SJSA1 (cell line): ENCODE data around the gene DYRK3. TPM values are rescaled to one million over a fixed set of nuclear protein-coding genes. Genes with fewer than 3 reads are reported as not detected.

ENCODE experiments used
- DNase-seq, 2 experiments: peaks; one replicate each; pipeline ENCODE4 v3.0.0-alpha.2; 2015 to 2020; ENCODE audit warnings: low spot score in 2 of 2, low read depth in 1 of 2
- H3K27ac ChIP-seq: fragments of 250-450 bp; sonication (Bioruptor Pico); 2 replicates; pipeline ENCODE4 v1.5.1; 2020; ENCODE audit warnings: mild to moderate bottlenecking, moderate library complexity
- H3K27me3 ChIP-seq: fragments of 250-450 bp; sonication (Bioruptor Pico); replicated peaks from 2 replicates; pipeline ENCODE4 v1.5.1; 2020; ENCODE audit warnings: mild to moderate bottlenecking, moderate library complexity
- H3K36me3 ChIP-seq: fragments of 250-450 bp; sonication (Bioruptor Pico); 2 replicates; pipeline ENCODE4 v1.5.1; 2020; ENCODE audit warnings: mild to moderate bottlenecking
- H3K4me1 ChIP-seq: fragments of 250-450 bp; sonication (Bioruptor Pico); replicated peaks from 2 replicates; pipeline ENCODE4 v1.6.1; 2021; ENCODE audit warnings: mild to moderate bottlenecking
- H3K4me3 ChIP-seq: fragments of 250-450 bp; sonication (Bioruptor Pico); 2 replicates; pipeline ENCODE4 v1.5.1; 2020; ENCODE audit warnings: mild to moderate bottlenecking
- H3K9me3 ChIP-seq: fragments of 250-450 bp; sonication (Bioruptor Pico); replicated peaks from 2 replicates; pipeline ENCODE4 v1.5.1; 2020; ENCODE audit warnings: mild to moderate bottlenecking
- total RNA-seq: library from RNA; depleted of rRNA; stranded (reverse); fragments of >200 nt; shearing (Covaris generic); gene quantifications from 2 replicates; pipeline ENCODE4 v1.2.3, GENCODE V29; 2014

DYRK3 gene
- total RNA-seq, 1 experiment from 2014 or later: 11.2 TPM

DNA sequence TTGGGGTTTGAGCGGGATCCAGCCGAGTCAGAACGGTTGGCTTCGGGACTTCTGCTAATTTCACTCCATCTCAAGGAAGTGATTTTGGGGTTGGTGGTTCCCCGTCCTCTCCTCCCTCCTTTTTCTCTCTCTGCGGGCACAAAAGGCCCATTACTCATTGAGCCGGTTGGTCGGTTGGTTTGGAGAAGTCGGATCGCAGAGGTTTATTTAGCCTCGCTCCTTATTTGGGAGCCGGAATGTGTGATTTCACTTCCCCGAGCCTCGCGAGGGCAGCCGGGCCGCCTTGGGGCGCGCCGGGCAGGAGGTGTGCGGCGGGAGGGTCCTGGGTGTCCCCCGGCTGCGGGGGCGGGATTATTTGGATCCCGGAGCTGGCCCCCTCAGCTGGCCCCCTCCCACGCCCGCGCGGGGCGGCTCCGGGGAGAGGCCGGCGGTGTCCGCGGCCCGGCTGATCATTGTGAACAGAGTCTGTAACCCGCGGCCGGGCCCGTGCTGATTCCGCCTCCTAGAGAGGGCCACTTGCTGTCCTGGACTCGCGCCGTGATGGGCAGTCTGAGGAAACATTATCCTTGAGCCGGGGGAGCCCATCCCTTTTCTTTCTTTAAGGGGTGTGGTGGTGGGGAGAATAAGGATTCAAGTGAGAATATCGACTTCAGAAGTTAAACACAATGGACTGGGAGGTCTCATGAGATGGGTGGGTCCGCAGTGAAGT is 50.6 kb downstream of the DYRK3 start:
- H3K4me3 ChIP-seq: peak overlapping the region; percentile 75
- peaks cover 39% of the 10 kb centered on the region for H3K4me1 ChIP-seq
- H3K9me3 ChIP-seq: no peaks in the 10 kb centered on the region
- peak overlapping the region; percentile 91 for H3K27ac ChIP-seq
- peak; percentile 73 to 77 for DNase-seq
- no peaks in the 10 kb centered on the region for H3K27me3 ChIP-seq
- H3K36me3 ChIP-seq: peaks cover 17% of the 10 kb centered on the region

DNA sequence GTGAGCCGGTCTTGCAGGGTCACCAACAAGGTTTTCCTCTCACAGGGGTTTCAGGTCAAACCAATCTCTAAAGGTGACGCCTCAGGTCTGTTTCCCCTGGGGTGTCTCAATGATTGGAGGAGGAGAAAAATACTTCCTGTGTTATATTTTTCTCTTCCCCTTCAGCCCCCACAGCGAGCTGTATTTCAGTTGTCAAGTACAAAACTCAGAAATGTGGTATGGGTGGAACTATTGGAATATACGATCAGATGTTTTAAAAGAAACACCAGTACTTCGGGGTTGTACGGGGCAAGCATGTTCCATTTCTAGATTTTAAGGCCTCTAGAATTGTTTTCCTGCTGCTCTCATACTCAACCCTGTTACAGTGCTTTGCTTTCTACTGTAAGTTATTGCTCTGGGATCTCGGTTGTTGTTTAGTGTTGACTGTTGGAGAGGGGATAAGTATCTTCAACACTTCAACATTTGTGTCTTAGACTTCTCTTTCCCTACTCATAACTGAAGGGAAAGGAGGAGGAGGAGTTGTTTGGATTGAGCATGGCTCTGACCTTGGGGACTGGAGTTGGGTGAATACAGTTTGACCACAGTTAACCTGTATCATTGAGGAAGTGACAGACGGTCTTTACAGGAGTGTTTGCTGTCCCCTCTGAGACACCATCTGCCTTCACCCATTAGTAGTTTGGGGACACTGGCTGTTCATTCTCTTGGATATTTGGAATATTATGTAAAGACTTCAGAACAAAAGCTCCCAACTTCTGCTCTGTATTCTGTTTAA is 51.3 kb downstream of the DYRK3 start:
- DNase-seq: no peak
- H3K4me3 ChIP-seq: peak overlapping the region; percentile 75
- peaks cover 19% of the 10 kb centered on the region for H3K36me3 ChIP-seq
- H3K27ac ChIP-seq: peak overlapping the region; percentile 91
- H3K4me1 ChIP-seq: peaks cover 41% of the 10 kb centered on the region
- no peaks in the 10 kb centered on the region for H3K27me3 ChIP-seq
- H3K9me3 ChIP-seq: no peaks in the 10 kb centered on the region

DNA sequence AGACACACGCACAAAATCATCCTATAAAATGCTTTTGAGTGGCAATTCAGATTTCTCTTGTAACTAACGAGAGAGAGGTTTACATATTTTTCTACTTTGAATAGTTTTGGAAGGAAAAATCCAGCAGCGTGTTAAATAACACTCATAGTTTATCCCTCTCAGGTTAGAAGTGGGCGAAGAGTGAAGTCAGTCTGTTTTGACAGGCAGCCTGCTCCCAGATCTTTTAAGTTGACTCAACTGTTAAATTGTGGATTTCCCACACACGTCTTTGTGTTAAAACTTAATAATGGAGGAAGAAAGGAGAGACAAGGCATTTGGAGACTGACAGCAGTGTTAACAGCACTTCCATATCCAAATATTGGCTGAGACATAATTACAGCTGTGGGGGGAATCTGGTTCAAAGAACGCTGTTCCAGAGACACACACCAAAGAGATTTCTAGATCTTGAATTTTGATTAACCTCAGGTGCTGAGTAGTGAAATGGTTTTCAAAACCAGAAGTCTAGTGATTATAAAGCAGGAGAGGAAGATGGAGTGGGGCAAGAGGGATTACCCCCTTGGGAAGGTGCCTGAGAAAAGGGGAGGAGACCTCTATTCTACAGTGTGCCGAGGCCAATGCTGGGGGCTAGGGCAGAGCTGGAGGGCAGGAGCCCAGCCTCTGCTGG is 52.0 kb downstream of the DYRK3 start:
- Histone ChIP-seq H3K36me3 (peaks cover 19% of the 10 kb centered on the region), H3K9me3 (no peaks in the 10 kb centered on the region), H3K4me1 (peaks cover 48% of the 10 kb centered on the region), H3K27ac (no peak overlapping the region), H3K27me3 (no peaks in the 10 kb centered on the region), H3K4me3 (no peak overlapping the region)
- no peak for DNase-seq

- H3K4me3 ChIP-seq: no peak overlapping the region
- H3K4me1 ChIP-seq: peaks cover 54% of the 10 kb centered on the region
Measured at GRCh38 chr1:206687915-206688442, 52.6 kb downstream of the DYRK3 start.

GRCh38 chr1:206690516-206690915 is 55.2 kb downstream of the DYRK3 start:
- Histone ChIP-seq H3K36me3 (peaks cover 39% of the 10 kb centered on the region), H3K4me1 (peaks cover 69% of the 10 kb centered on the region), H3K27me3 (no peaks in the 10 kb centered on the region), H3K27ac (no peak overlapping the region), H3K4me3 (no peak overlapping the region), H3K9me3 (no peaks in the 10 kb centered on the region)
- DNase-seq: no peak

More at GRCh38 chr1:206687915-206688442, 52.6 kb downstream of the DYRK3 start:
- Histone ChIP-seq H3K36me3 (peaks cover 19% of the 10 kb centered on the region), H3K27ac (no peak overlapping the region), H3K27me3 (no peaks in the 10 kb centered on the region), H3K9me3 (no peaks in the 10 kb centered on the region)
- DNase-seq: no peak

GRCh38 chr1:206691604-206692003 is 56.3 kb downstream of the DYRK3 start:
- no peak overlapping the region for H3K4me3 ChIP-seq
- H3K27ac ChIP-seq: no peak overlapping the region
- DNase-seq: no peak
- no peaks in the 10 kb centered on the region for H3K9me3 ChIP-seq
- no peaks in the 10 kb centered on the region for H3K27me3 ChIP-seq
- peaks cover 67% of the 10 kb centered on the region for H3K4me1 ChIP-seq
- H3K36me3 ChIP-seq: peaks cover 38% of the 10 kb centered on the region

DNA sequence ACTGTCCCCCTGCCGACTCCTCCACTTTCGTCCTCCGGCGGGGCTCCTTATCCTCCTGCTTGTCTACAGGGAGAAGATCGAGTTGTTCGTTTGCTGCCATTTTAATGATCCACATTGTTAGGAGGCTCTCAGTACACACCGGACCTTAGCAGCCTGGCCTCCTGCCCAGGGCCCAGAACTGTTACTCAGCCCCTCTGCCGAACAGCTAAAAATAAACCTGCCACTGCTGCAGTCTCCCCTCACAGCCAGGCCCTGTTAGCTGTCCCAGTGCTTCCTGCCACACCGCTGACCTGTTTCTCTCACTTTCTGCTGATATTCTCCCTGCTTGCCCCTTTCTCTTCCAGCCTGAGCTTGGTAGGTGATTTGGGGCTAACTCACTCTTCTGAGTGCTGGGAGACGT is 57.7 kb downstream of the DYRK3 start:
- Histone ChIP-seq H3K9me3 (no peaks in the 10 kb centered on the region), H3K36me3 (peaks cover 47% of the 10 kb centered on the region), H3K4me3 (no peak overlapping the region), H3K27me3 (no peaks in the 10 kb centered on the region), H3K4me1 (peaks cover 57% of the 10 kb centered on the region), H3K27ac (peak overlapping the region; percentile 2; the same call in 1 of the 2 replicates)
- peak; percentile 42 to 72 for DNase-seq

DNA sequence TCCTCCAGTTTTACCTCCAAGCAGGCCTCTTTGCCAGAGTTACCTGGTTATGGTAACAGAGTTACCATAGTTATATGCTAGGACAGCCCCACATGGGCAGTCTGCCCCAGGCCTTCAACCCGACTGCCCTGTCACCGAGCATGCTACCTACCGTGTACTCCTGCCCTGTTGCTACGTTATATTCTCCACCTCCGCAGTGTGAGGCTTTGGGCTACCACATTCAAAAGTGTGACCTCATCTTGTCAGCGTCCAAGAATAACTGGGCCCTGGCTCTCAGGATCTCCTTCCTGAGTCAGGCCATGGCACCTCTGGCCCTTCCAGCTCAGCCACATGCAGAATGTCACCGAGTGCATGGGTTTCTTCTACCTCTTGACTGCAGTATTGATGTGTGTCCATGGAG is 58.3 kb downstream of the DYRK3 start:
- Histone ChIP-seq H3K4me3 (no peak overlapping the region), H3K9me3 (no peaks in the 10 kb centered on the region), H3K27me3 (no peaks in the 10 kb centered on the region), H3K36me3 (peaks cover 48% of the 10 kb centered on the region), H3K4me1 (peaks cover 51% of the 10 kb centered on the region), H3K27ac (peak overlapping the region; percentile 2; the same call in 1 of the 2 replicates)
- no peak for DNase-seq

DNA sequence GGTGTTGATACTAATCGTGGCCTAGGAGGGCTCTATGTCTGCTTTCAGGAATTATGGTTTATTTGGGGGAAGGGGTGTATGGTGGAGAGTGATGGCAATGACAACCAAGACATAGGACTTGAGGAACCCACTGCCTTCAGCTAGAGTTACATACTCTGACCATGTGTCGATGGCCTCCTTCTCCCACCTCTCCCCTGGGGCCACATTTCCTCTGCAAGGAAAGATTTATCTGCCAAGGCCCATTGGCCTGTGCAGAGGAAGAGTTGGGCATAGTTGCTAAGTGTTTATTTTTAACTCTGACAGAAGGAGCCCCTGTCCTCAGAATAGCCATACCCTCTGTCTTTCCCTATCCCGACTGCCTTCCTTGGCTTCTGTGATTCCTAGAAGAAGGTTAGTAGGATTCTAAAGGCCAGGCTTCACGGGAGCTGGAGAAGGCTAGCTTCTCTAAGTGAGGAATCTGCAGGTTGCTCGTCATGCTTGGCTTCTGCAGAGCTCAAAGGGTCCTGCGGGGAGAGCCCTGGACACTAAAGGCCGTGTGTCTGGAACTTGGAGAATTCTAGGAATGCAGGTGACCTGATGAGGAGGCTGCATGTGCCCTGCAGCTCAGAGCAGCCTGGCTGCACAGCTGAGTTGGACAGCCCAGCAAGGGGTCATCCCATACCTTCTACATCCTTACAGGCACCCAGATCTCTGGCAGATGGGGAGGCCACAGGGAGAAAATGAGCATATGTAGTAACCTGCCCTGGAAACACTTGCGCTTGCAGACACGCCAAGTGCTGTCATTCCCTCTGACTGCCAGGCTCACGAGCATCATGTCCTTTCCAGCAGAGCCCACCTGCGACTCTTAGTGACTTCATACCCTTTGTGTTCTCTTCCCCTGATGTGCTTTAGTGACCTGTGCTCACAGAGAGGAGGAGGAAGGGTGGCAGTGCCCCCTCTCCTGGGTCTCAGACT is 59.1 kb downstream of the DYRK3 start:
- no peak overlapping the region for H3K4me3 ChIP-seq
- no peak overlapping the region for H3K27ac ChIP-seq
- no peaks in the 10 kb centered on the region for H3K9me3 ChIP-seq
- peaks cover 45% of the 10 kb centered on the region for H3K36me3 ChIP-seq
- no peak for DNase-seq
- H3K27me3 ChIP-seq: no peaks in the 10 kb centered on the region
- peaks cover 43% of the 10 kb centered on the region for H3K4me1 ChIP-seq

- Histone ChIP-seq H3K4me1 (peaks cover 38% of the 10 kb centered on the region), H3K9me3 (no peaks in the 10 kb centered on the region)
Measured at GRCh38 chr1:206695733-206696132, 60.4 kb downstream of the DYRK3 start.

DNA sequence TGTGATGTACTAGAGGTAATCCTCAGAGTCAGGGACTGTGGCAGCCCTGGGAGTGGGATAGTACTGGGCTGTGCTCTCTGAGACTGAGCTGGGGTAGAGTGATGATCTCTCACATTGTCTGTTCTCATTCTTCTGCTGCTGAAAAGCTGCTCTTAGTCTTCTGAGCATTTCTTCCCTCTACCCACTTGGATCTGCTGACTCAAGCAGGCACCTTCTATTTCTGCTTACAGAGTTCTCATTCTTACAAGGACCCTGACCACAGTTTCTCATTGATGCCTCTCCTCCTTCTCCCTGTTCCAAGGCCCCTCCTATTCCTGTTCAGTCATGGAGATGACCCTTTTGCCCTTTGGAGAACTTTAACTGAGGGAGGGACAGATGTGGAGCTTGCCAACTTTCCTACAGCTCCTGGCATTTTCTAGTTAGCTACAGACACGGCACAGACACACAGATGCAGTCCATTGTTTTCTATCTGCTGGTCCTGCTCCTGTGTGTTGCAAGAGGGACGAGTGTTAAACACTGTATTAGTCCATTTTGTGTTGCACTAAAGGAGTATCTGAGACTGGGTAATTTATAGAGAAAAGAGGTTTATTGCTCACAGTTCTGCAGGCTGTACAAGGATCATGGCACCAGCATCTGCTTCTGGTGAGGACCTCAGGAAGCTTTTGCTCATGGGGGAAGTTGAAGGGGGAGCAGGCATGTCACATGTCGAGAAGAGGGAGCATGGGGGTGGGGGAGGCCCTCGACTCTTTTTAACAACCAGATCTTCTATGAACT is 61.7 kb downstream of the DYRK3 start:
- H3K36me3 ChIP-seq: peaks cover 42% of the 10 kb centered on the region
- H3K27ac ChIP-seq: no peak overlapping the region
- H3K9me3 ChIP-seq: no peaks in the 10 kb centered on the region
- DNase-seq: no peak
- H3K4me1 ChIP-seq: peaks cover 33% of the 10 kb centered on the region
- H3K27me3 ChIP-seq: no peaks in the 10 kb centered on the region
- no peak overlapping the region for H3K4me3 ChIP-seq

More at GRCh38 chr1:206695733-206696132, 60.4 kb downstream of the DYRK3 start:
- Histone ChIP-seq H3K27me3 (no peaks in the 10 kb centered on the region), H3K4me3 (no peak overlapping the region), H3K27ac (no peak overlapping the region), H3K36me3 (peaks cover 44% of the 10 kb centered on the region)
- DNase-seq: no peak

GRCh38 chr1:206698011-206698410 is 62.7 kb downstream of the DYRK3 start:
- H3K9me3 ChIP-seq: no peaks in the 10 kb centered on the region
- no peaks in the 10 kb centered on the region for H3K27me3 ChIP-seq
- DNase-seq: no peak
- H3K4me3 ChIP-seq: no peak overlapping the region
- H3K36me3 ChIP-seq: peaks cover 42% of the 10 kb centered on the region
- H3K4me1 ChIP-seq: peaks cover 23% of the 10 kb centered on the region
- no peak overlapping the region for H3K27ac ChIP-seq
